OCI-LY3 (cell line): ENCODE data around the gene FN1.

Source experiments
- H2AFZ ChIP-seq: fragments of 200-600, 300-600 bp; shearing (Covaris generic); 2 replicates; pipeline ENCODE4 v1.6.0; 2014; ENCODE audit warnings: antibody characterized with exemption, low read depth, low read length
- H3K27ac ChIP-seq: fragments of 200-600, 300-600 bp; sonication (generic); 2 replicates; pipeline ENCODE4 v1.5.1; 2014; ENCODE audit warnings: mild to moderate bottlenecking, low read length, moderate library complexity, mixed read lengths
- H3K27me3 ChIP-seq: fragments of 200-600, 300-600 bp; sonication (generic); 2 replicates; pipeline ENCODE4 v1.6.1; 2014; ENCODE audit warnings: low read depth, low read length, mixed read lengths
- H3K36me3 ChIP-seq: fragments of 200-600, 300-600 bp; sonication (generic); replicated peaks from 2 replicates; pipeline ENCODE3; 2014; ENCODE audit warnings: low read depth, low read length, mixed read lengths
- H3K4me1 ChIP-seq: fragments of 300-600, 200-600 bp; sonication (generic); 2 replicates; pipeline ENCODE4 v1.6.1; 2014; ENCODE audit warnings: low read length, mixed read lengths
- H3K4me2 ChIP-seq: fragments of 200-600, 300-600 bp; sonication (generic); 2 replicates; pipeline ENCODE4 v1.6.1; 2014; ENCODE audit warnings: low read length, mixed read lengths
- H3K4me3 ChIP-seq: fragments of 300-600, 200-600 bp; sonication (generic); 2 replicates; pipeline ENCODE4 v1.5.1; 2014; ENCODE audit warnings: antibody characterized with exemption, mild to moderate bottlenecking, low read length, moderate library complexity
- H3K79me2 ChIP-seq: fragments of 300-600, 200-600 bp; shearing (Covaris generic); 2 replicates; pipeline ENCODE4 v1.6.1; 2014; ENCODE audit warnings: mild to moderate bottlenecking, low read length, mixed read lengths
- H3K9ac ChIP-seq: fragments of 300-600, 200-600 bp; shearing (Covaris generic); 2 replicates; pipeline ENCODE4 v1.6.0; 2014; ENCODE audit warnings: mild to moderate bottlenecking, low read length, moderate library complexity
- H3K9me3 ChIP-seq: fragments of 200-600, 300-600 bp; shearing (Covaris generic); 2 replicates; pipeline ENCODE4 v1.6.1; 2014; ENCODE audit warnings: low read length, mixed read lengths; ENCODE audit not compliant: insufficient read depth
- H4K20me1 ChIP-seq: fragments of 200-600, 300-600 bp; sonication (generic); 2 replicates; pipeline ENCODE4 v1.6.1; 2016; ENCODE audit warnings: low read length, mixed read lengths; ENCODE audit not compliant: insufficient read depth
- CTCF ChIP-seq: fragments of 200-600, 300-600 bp; sonication (generic); IDR thresholded peaks from 2 replicates; pipeline ENCODE4 v1.5.1; 2014; ENCODE audit warnings: antibody characterized with exemption, low read length, low read depth
- EZH2phosphoT487 ChIP-seq: fragments of 200-600 bp; shearing (Covaris generic); IDR thresholded peaks from 2 replicates; pipeline ENCODE4 v1.6.1; 2018; ENCODE audit warnings: antibody characterized with exemption, mixed run types, low read depth

Gene FN1

GRCh38 chr2:215383652-215384279, 52.1 kb downstream of the FN1 start:
- Histone ChIP-seq H3K9ac (no peak overlapping the region), H3K4me3 (no peak overlapping the region), H3K79me2 (no peaks in the 10 kb centered on the region), H4K20me1 (no peaks in the 10 kb centered on the region), H3K27me3 (no peaks in the 10 kb centered on the region), H3K4me2 (no peak overlapping the region), H3K27ac (no peak overlapping the region), H2AFZ (no peak overlapping the region), H3K4me1 (no peaks in the 10 kb centered on the region), H3K9me3 (no peaks in the 10 kb centered on the region), H3K36me3 (no peaks in the 10 kb centered on the region)
- TF ChIP-seq CTCF (no peak), EZH2phosphoT487 (no peak)

GRCh38 chr2:215382480-215382879, 53.4 kb downstream of the FN1 start:
- H3K4me3 ChIP-seq = no peak overlapping the region
- no peaks in the 10 kb centered on the region for H3K4me1 ChIP-seq
- no peak overlapping the region for H2AFZ ChIP-seq
- H3K79me2 ChIP-seq = no peaks in the 10 kb centered on the region
- no peaks in the 10 kb centered on the region for H3K9me3 ChIP-seq
- H3K9ac ChIP-seq = no peak overlapping the region
- H3K27me3 ChIP-seq = no peaks in the 10 kb centered on the region
- H4K20me1 ChIP-seq = no peaks in the 10 kb centered on the region
- no peaks in the 10 kb centered on the region for H3K36me3 ChIP-seq
- H3K27ac ChIP-seq = no peak overlapping the region
- H3K4me2 ChIP-seq = no peak overlapping the region
- TF ChIP-seq CTCF = no peak
- no peak for TF ChIP-seq EZH2phosphoT487

GRCh38 chr2:215382011-215382410, 53.9 kb downstream of the FN1 start:
- no peaks in the 10 kb centered on the region for H3K9me3 ChIP-seq
- H3K27ac ChIP-seq = no peak overlapping the region
- no peaks in the 10 kb centered on the region for H4K20me1 ChIP-seq
- H3K4me3 ChIP-seq = no peak overlapping the region
- no peaks in the 10 kb centered on the region for H3K79me2 ChIP-seq
- H3K4me1 ChIP-seq = no peaks in the 10 kb centered on the region
- H3K9ac ChIP-seq = no peak overlapping the region
- no peaks in the 10 kb centered on the region for H3K36me3 ChIP-seq
- H2AFZ ChIP-seq = no peak overlapping the region
- TF ChIP-seq CTCF (no peak), EZH2phosphoT487 (no peak)
- H3K27me3 ChIP-seq = no peaks in the 10 kb centered on the region
- H3K4me2 ChIP-seq = no peak overlapping the region

- no peak for TF ChIP-seq CTCF
- no peak for TF ChIP-seq EZH2phosphoT487
Measured at GRCh38 chr2:215380699-215381098, 55.2 kb downstream of the FN1 start.

More at GRCh38 chr2:215380699-215381098, 55.2 kb downstream of the FN1 start:
- Histone ChIP-seq H3K79me2 (no peaks in the 10 kb centered on the region), H3K27ac (no peak overlapping the region), H4K20me1 (no peaks in the 10 kb centered on the region), H3K36me3 (no peaks in the 10 kb centered on the region), H3K27me3 (no peaks in the 10 kb centered on the region), H3K4me2 (no peak overlapping the region), H3K9me3 (no peaks in the 10 kb centered on the region), H3K9ac (no peak overlapping the region), H2AFZ (no peak overlapping the region), H3K4me3 (no peak overlapping the region), H3K4me1 (no peaks in the 10 kb centered on the region)
